Kidney tubule cell (primary cell): ENCODE results near the gene KRTAP10-4.
"Not testable (repeated sequence)": the region's sequence is repeated elsewhere in the genome, so short reads cannot be mapped to it uniquely, and the experiment has no call there.

Source experiments
- DNase-seq: peaks from one replicate; pipeline ENCODE4 v3.0.0-alpha.2; 2018; ENCODE audit warnings: low spot score

KRTAP10-4 gene, protein sequence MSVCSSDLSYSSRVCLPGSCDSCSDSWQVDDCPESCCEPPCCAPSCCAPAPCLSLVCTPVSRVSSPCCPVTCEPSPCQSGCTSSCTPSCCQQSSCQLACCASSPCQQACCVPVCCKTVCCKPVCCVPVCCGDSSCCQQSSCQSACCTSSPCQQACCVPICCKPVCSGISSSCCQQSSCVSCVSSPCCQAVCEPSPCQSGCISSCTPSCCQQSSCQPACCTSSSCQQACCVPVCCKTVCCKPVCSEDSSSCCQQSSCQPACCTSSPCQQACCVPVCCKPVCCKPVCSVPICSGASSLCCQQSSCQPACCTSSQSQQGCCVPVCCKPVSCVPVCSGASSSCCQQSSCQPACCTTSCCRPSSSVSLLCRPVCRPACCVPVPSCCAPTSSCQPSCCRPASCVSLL

DNA sequence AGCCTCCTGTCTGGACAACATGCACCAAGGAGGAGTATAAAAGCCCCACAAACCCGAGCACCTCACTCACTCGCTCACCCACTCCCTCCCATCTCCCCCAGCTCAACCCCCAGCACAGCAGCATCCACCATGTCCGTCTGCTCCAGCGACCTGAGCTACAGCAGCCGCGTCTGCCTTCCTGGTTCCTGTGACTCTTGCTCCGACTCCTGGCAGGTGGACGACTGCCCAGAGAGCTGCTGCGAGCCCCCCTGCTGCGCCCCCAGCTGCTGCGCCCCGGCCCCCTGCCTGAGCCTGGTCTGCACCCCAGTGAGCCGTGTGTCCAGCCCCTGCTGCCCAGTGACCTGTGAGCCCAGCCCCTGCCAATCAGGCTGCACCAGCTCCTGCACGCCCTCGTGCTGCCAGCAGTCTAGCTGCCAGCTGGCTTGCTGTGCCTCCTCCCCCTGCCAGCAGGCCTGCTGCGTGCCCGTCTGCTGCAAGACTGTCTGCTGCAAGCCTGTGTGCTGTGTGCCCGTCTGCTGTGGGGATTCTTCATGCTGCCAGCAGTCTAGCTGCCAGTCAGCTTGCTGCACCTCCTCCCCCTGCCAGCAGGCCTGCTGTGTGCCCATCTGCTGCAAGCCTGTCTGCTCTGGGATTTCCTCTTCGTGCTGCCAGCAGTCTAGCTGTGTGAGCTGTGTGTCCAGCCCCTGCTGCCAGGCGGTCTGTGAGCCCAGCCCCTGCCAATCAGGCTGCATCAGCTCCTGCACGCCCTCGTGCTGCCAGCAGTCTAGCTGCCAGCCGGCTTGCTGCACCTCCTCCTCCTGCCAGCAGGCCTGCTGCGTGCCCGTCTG is at the start of gene KRTAP10-4:
KRTAP10-4 (plus strand) TSS at position 100 of the 827 bp plus-strand sequence; CDS start at position 130, 30 bp downstream.
- not testable (repeated sequence) for DNase-seq

DNA sequence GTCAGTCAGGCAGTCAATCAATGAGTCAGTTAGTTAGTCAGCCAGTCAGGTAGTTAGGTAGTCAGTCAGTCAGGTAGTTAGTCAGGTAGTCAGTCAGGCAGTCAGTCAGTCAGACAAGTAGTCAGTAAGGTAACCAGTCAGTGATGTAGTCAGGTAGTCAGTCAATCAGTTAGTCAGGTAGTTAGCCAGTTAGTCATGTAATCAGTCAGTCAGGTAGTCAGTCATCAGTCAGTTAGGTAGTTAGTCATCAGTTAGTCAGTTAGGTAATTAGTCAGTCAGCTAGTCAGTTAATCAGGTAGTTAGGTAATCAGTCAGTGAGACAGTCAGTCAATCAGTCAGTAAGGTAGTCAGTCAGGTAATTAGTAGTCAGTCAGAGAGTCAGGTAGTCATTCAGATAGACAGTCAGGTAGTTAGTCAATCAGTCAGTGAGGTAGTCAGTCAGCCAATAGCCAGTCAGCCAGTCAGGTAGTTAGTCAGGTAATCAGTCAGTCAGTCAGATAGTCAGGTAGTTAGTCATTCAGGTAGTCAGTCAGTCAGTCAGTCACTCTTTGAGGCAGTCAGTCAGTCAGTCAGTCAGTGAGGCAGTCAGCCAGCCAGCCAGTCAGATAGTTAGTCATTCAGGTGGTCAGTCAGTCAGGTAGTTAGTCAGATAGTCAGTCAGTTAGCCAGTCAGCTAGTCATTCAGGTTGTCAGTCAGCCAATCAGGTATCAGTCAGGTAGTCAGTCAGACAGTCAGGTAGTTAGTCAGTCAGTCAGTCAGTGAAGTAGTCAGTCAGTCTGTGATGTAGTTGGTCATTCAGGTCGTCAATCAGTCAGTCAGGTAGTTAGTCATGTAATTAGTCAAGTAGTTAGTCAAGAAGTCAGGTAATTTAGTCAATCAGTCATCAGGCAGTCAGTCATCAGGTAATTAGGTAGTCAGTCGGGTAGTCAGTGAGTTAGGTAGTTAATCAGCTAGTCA is 48.8 kb upstream of the KRTAP10-4 start:
- DNase-seq, result no peak

DNA sequence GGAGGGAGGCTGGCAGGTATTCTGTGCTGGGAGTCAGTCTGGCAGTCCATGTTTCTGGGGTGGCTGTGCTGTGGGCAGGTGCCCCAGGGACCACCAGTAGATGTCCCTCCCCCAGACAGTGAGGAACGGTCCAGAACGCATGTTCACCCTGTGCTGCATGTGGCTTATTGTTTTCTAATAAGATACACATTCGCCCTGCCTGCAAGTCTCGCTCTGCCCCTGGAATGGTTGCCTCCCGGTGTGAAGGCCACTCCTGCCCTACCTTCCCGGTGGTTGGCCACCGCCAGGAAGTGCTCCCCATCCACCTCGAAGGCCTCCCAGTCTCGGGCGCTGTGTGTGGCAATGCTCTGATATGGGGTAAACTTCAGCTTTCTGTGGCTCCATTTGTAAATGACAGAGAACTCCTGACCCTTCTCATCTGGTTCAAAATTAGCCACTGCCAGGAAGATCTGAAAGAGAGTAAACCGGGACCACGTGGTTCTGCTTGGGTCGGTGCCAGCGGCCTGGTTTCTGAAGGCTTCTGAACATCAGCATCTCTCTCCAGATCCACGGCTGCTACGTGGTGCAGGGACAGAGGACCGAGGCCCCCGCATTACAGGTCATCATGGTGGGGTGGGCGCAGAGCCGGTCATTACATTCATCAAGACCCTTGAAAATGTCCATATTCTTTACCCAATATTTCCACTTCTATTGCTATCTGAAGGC is 48.0 kb upstream of the KRTAP10-4 start:
- no peak for DNase-seq

DNA sequence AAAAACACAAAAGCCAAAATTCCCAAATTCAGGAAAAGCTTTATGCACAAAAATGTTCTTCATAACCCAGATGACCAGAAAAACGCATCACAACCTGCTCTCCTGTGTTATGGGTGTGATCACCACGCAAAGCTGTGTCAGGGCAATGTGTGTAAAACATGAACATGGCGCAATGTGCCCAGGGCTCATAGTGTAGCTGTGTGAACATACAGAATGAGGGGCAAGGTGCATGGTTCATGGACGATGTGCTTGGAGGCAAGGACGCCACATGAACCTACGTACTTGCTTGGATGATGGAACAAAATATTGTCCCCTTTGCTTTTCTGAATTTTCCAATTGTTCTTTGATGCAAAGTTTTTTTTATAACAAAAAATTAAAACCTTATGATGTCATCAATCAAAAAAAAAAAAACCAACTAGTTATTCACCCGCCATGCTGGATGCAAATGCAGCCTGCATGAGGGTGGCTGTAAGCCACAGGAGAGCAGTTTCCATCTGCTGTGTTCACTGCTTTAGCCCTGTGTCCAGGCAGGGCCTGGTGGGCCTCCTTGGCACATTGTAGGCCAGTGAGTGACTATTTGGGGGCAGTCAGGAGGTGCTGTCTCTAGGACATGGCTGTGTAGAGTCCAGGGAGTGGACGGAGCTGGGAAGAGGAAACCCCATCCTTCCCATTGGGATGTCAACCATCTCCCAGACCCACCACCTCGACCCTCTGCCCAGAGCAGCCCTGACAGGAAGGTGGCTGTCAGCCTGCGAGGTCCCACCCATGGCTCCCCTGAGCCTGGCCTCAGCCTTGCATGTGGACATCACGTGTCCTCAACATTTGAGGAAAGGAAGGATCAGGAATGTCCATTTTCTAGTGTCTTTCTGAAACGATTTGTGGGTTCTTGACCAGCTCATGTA is 47.2 kb upstream of the KRTAP10-4 start:
- no peak for DNase-seq

DNA sequence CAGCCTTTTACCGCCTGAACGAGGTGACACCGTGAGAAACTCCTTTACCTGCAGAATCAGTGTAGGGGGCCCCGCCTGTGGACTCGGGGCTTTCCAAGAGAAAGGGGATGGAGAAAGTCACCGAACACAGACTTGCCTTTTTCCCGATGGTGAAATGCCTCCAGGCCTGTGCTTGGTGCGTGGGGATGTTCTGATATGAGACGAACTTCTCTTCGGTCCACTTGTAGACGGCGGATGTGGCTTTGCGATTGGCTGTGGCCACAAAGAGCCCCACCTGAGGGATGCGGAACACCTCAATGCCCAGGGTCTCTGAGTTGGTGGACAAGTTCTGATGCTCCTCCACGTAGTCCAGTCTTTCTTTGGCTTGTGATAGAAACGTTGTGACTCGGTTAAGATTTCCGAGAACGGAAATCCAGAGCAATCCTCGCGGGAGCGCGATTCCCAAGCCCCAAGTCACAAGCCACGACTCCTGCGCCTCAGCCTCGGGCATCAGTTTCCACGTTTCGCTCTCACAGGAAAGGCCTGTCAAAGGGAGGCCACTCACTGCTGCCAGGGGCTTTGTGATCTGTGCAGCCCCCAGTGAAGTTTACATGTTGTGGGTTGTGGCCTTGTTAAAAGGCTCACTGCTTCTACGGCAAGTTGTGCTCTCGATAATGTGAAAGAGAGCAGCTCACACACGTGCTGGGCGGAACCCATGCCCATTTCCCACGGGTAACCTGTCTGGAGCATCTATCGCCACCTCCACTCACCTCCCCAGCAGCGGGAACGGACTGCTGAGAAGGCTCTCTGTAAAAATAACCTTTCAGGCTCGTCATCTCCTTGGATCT is 46.2 kb upstream of the KRTAP10-4 start:
- no peak for DNase-seq

DNA sequence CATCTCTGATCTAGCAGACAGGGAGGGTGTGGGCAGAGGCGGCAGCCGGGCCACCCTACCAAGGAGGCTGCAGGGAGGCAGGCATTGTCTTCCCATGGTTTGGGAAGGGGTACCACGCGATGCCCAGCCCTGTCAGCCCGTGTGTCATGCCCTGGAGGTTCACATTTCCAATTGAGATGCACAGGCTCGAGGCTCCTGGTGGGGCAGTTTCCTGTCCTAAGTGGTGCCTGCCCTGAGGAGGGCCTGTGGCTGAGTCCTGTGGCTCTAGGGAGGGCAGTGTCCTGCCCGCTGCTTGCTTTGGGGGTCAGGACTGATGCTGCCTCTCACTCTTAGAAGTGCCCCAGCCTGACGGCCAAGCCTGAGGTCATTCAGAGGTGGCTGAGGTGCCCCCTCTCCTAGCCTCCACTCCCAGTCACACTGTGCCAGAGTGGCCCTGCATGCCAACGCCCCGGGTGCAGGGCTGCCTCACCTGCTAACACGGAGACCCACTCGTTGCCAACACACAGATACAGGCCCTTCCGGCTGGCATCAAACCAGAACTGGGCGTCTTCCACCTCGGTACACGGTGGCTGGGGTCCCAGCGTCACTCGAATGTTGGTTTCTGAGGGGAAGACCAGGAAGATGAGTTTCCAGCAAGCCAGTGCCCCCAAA is 45.4 kb upstream of the KRTAP10-4 start:
- DNase-seq, result no peak

DNA sequence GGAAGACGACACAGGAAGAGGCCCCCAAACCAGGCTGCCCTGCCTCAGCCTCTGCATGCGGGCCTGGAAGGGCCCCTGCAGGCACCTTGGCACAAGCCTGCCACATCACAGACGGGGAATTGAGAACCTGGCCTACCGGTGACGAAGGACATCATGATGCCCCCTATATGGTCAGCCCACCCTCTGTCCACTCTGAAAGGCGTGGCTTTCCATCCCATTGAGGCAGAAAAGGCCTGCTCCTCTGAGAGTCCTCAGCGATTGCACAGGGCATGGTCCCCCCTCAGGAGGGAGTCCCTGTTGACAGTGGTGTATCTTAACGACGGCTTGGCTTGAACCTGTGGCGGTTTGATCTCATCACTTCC is 44.9 kb upstream of the KRTAP10-4 start:
- DNase-seq, result no peak

DNA sequence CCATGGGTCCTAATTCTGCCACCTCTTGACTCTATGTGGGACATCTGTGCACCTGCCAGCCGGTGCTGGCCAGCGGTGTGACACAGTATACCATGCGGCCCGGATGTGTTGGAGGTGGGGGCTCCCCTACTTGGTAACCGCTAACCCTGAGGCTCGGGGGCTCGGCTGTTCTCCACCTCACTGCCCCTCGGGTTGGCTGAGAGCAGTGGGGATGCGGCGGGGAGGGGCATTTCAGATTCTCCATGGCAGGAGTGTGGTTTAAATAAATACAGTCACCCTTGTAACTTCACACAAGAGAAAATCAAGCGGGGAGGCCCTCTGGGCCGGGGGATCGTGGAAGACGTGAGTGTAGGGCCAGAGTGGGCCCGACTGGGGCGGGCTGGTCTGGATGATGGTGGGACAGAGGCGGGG is 44.5 kb upstream of the KRTAP10-4 start:
- DNase-seq, result no peak

DNA sequence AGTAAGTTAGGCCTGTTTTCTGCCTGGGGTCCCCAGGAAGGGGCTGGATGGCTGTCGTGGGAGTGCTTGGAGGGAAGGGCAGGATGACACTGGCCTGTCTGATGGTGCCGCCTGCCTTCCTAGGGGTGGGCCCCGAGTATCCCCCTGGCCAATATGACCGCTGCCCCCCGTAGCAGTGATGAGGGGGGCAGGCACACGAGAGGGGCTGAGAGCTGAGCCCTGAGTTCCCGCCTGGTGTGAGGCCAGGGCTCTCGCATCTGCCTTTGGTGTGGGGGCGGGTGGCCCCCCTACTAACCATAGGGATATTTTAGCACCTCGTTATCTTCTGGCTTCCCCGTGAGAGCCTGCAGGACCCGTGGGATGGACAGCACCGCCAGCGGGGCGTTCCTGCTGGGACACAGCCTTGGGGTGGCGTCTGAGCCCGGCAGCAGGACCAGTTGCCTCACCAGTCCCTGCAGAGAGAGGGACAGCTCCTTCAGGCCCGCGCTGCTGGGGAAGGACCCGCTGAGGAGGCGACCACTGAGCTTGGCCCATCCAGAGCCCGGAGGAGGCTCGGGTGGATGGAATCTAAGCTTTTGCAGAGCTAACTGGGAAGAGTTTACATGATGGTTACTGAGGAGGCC is 43.9 kb upstream of the KRTAP10-4 start:
- no peak for DNase-seq

DNA sequence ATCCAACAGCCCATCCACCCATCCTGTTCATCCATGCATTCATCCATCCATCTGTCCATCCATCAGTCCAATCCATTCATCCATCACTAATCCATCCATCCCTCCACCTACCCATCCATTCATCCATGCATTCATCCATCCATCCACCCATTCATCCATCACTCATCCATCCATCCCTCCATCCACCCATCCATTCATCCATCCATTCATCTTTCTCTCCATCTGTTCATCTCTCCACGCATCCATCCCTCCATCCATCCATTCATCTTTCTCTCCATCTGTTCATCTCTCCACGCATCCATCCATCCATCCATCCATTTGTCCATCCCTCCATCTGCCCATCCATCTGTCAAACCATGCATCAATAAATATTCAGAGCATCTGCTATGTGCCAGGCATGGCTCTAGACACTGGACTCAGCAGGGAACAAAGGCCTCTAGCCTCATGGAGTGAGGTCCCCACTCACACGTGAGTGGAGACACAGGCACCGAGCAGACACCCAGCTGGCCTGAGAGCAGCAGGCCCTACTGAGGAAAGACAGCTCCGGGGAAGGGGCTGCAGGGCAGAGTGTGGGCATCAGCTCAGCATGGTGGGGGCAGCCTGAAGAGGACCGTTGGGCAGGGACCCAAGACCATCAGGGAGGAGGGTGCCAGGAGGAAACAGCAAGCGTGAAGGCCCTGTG is 43.2 kb upstream of the KRTAP10-4 start:
- DNase-seq, result no peak

DNA sequence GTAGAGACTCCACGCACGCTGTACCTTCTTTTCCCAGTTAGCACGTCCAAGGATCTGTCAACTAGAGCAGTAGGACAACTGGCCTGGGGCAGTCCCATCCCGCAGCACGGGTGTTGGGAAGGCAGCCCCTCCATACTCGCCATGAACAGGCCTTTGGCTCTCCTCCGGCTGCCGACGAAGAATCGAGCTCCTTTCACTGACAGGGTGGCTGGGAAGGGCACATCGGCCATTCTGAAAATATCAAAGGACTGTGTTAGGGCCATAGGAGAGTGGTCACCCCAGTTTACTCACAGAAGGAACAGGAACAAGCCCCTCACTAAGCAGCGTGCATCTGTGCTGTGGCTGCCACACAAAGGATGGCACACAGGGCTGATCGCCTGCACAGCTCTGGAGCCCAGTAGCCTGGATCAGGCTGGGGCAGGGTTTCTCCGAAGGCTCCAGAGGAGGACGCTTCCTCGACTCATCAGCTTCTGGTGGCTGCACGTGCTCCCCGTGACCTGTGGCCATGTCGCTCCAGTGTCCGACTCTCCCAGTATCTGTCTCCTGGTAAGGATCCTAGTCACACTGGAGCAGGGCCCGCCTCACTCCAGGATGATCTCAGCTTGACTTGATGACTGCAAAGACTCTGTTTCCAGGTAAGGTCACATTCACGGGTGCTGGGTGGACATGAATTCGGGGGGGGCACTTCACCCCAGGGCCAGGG is 42.5 kb upstream of the KRTAP10-4 start:
- no peak for DNase-seq

DNA sequence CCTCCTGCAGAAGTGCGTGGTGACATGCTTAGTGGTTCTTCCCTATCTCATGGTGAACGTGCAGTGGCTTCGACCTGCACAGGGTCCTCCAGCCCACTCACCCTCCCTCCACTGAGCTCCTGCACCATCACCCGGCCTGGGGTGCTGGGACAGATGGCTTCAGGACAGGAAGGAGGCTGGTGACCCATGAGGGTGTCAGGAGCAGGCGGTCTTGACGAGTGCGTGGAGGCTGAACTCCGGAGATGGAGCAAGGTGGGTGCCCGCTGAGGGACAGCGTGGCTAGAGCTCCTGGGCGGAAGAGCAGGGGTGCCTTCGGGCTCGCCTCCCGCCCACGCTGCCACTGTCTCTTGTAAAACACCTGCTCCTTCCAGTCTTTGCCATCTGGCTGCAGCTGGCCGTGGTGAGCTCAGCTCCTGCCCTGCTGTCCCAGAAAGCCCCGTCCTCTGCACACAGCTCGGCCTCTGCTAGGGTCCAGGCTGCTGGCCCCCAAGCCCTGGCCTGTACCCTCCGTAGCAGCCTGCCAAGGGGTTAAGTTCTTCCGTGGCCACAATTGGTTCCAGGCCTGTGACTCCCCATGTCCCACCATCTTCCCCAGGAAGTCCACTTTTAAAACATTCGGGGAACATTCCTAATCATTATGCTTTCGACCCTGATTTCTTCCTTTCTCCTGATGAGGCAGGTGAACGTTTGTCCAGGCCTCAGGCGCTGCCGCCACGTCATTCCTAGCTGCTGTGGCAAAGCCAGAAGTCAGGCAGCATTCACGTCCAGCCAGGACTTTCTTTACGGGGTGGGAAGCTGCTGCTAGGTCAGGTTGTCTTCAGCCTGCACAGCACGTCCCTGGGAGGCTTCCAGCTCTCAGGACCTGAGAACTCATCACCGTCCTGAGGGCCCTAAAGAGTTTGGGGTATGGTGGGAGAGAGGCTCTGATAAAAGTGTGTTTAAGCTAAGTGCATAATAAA is 41.6 kb upstream of the KRTAP10-4 start:
- DNase-seq, result no peak

DNA sequence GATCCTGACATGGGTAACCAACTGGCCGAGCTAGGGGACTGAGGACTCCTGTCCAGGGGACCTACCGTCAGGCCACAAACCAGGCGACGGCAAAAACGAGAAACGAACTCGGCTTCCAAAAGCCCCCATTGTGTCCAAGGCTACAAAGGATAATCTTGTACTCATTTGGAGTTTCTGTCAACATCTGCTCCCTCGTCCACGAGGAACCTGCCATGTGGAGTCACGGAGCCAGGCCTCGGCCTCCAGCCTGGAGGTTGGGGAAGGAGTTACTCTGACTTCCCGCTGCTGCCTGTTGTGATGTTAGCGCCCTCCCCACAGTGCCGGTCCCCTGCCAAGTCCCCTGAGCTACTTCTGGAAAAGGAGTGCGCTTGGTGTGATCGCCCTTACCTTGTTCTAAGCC is 40.8 kb upstream of the KRTAP10-4 start:
- no peak for DNase-seq

DNA sequence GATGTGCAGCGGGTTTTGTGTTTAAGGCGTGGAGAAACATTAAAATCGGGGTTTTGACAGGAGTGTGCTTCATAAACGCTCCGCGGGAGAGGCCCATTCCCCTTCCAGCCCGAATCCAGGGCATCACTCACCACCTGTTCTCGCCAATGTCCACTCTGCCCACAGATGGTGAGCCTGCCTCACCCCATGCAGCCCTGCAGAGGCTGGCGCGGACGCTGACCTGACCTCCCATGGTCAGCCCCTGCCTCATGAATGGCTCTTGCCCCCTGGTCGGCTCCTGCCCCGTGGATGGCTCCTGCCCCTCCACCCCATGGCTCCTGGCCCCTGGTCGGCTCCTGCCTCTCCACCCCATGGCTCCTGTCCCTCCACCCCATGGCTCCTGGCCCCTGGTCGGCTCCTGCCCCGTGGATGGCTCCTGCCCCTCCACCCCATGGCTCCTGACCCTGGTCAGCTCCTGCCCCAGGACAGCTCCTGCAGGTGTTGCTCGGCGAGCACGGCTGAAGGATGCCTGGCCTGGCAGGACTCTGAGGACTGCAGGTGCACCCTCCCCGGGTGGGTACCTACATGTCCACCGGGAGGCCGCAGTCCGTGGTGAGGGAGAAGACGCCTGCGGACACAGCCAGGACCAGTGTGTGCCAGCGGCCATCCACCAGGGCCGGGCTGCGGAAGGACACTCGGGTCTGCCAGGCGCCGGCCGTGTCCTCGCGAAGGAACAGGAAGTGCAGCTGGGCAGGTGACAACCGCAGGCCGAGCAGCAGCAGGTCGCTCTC is 40.2 kb upstream of the KRTAP10-4 start:
- DNase-seq, result no peak

DNA sequence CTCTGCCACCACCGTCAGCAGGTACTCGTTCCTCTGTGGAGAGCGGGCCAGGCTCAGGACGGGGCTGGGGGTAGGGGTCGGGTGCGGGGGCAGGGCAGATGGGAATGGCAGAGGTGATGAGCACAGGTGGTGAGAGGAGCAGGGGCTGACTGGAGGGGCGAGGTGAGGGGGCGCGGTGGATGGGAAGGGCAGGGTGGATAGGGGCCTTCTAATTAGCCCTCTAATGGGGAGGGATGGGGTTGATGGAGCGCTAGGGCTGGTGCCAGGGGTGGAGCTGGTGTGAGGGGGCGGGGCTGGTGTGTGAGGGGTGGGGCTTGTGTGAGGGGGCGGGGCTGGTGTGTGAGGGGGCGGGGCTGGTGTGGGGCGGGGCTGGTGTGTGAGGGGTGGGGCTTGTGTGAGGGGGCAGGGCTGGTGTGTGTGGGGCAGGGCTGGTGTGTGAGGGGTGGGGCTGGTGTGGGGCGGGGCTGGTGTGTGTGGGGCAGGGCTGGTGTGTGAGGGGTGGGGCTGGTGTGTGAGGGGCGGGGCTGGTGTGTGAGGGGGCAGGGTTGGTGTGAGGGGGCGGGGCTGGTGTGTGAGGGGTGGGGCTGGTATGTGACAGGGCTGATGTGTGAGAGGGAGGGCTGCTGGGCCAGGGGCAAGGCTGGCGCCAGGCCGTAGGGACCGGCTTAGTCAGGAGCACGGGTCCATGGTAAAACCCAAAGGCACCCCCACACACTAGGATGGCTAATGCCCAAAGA is 39.5 kb upstream of the KRTAP10-4 start:
- no peak for DNase-seq
